Esophagus muscularis mucosa (tissue), 4 donors: ENCODE measurements around the gene CALHM1. TPM values are rescaled to one million over a fixed set of nuclear protein-coding genes. Genes with fewer than 3 reads are reported as not detected.

ENCODE experiments used
- DNase-seq: peaks from one replicate; pipeline ENCODE4 v3.0.0-alpha.2; 2017; ENCODE audit errors: extremely low spot score
- H3K27ac ChIP-seq, 4 donors: fragments of 200-600 bp; sonication (generic); replicated peaks in 1 of 4; 1 replicate in 3 of 4; 2 replicates in 1 of 4; pipeline ENCODE4 v1.5.1; 2016 to 2019; ENCODE audit warnings: mild to moderate bottlenecking in 1 of 4
- H3K27me3 ChIP-seq, 4 donors: fragments of 200-600 bp; sonication (generic); one replicate each; pipeline versions ENCODE4 v1.5.1 to v1.6.0; 2016 to 2019
- H3K36me3 ChIP-seq, 4 donors: fragments of 200-600 bp; sonication (generic); one replicate each; pipeline ENCODE4 v1.5.1; 2016 to 2019
- H3K4me1 ChIP-seq, 4 donors: fragments of 200-600 bp; sonication (generic); one replicate each; pipeline ENCODE4 v1.5.1; 2016 to 2019
- H3K4me3 ChIP-seq, 4 donors: fragments of 200-600 bp; sonication (generic); 1 replicate in 2 of 4; 2 replicates in 2 of 4; pipeline ENCODE4 v1.5.1; 2016 to 2019; ENCODE audit warnings: mild to moderate bottlenecking in 4 of 4, moderate library complexity in 1 of 4
- H3K9me3 ChIP-seq, 4 donors: fragments of 200-600 bp; sonication (generic); 1 replicate in 3 of 4; 2 replicates in 1 of 4; pipeline ENCODE4 v1.5.1; 2016 to 2019
- EP300 ChIP-seq: sonication (generic); formaldehyde crosslinking; IDR thresholded peaks from one replicate; pipeline ENCODE4 v1.6.1; 2017; ENCODE audit warnings: antibody characterized with exemption
- POLR2A ChIP-seq: fragments of 450-650 bp; IDR thresholded peaks from one replicate; pipeline ENCODE4 v1.6.1; 2017; ENCODE audit warnings: antibody characterized with exemption, moderate library complexity, mild to moderate bottlenecking, low read depth
- POLR2AphosphoS5 ChIP-seq, 2 donors: sonication (generic); formaldehyde crosslinking; IDR thresholded peaks; one replicate each; pipeline ENCODE4 v1.6.1; 2017; ENCODE audit warnings: antibody characterized with exemption in 2 of 2
- WGBS: methylation state at CpG from one replicate; pipeline ENCODE4 v1.1.5; 2018; 5-methylcytosine and 5-hydroxymethylcytosine counted together
- intact Hi-C: fragments of 100-400 bp; cut with DNase I; formaldehyde crosslinking; loops from one replicate; pipeline ENCODE4 v1.15.1; 2023
- total RNA-seq, 4 donors: library from RNA; depleted of rRNA; stranded (reverse); fragments of >200 nt; gene quantifications; one replicate each; pipeline versions ENCODE4 v1.1.0 to v1.2.1, GENCODE V29; 2016
- TF ChIP-seq, protein P1 (sequence below), 3 experiments: fragments of 200-600 bp in 2 of 3; fragments of 450-650 bp in 1 of 3; sonication (generic) in 2 of 3; IDR thresholded peaks; one replicate each; pipeline ENCODE4 v1.5.1; 2017 to 2019; ENCODE audit warnings: antibody characterized with exemption in 3 of 3, mild to moderate bottlenecking in 2 of 3, moderate library complexity in 1 of 3

The CALHM1 gene
- total RNA-seq, 4 donors from 2014 or later, result not detected

DNA sequence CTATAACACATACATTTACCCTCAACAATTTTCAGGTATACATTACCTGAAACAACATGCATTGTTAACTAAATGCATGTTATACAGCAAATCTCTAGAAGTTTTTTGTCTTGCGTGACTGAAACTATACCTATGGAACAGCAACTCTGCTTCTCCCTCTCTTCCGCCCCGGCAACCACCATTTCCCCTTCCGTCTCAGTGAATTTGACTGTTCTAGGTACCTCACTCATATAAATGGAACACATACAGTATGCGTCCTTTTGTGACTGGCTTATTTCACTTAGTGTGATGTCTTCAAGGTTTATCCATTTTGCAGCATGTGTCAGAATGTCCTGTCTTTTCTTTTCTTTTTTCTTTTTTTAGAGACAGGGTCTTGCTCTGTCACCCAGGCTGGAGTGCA is 29.1 kb downstream of the CALHM1 start:
- no peak overlapping the region for H3K4me3 ChIP-seq
- H3K9me3 ChIP-seq, result no peaks in the 10 kb centered on the region
- no peak for DNase-seq
- peaks cover 0 to 7% (median 3%) of the 10 kb centered on the region in 4 donors for H3K4me1 ChIP-seq
- 89% methylated on average over 5 of the region's 5 CpGs for WGBS
- TF ChIP-seq EP300 (no peak), POLR2AphosphoS5 (IDR thresholded peaks at IDR 0.05) (no peak), POLR2A (no peak)
- TF ChIP-seq, protein P1, sequence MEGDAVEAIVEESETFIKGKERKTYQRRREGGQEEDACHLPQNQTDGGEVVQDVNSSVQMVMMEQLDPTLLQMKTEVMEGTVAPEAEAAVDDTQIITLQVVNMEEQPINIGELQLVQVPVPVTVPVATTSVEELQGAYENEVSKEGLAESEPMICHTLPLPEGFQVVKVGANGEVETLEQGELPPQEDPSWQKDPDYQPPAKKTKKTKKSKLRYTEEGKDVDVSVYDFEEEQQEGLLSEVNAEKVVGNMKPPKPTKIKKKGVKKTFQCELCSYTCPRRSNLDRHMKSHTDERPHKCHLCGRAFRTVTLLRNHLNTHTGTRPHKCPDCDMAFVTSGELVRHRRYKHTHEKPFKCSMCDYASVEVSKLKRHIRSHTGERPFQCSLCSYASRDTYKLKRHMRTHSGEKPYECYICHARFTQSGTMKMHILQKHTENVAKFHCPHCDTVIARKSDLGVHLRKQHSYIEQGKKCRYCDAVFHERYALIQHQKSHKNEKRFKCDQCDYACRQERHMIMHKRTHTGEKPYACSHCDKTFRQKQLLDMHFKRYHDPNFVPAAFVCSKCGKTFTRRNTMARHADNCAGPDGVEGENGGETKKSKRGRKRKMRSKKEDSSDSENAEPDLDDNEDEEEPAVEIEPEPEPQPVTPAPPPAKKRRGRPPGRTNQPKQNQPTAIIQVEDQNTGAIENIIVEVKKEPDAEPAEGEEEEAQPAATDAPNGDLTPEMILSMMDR (IDR thresholded peaks at IDR 0.05), result no peak
- peaks cover 25 to 94% (median 79%) of the 10 kb centered on the region in 4 donors for H3K36me3 ChIP-seq
- no peak overlapping the region for H3K27ac ChIP-seq
- H3K27me3 ChIP-seq, result no peaks in the 10 kb centered on the region
- intact Hi-C loops, result no loop called here

DNA sequence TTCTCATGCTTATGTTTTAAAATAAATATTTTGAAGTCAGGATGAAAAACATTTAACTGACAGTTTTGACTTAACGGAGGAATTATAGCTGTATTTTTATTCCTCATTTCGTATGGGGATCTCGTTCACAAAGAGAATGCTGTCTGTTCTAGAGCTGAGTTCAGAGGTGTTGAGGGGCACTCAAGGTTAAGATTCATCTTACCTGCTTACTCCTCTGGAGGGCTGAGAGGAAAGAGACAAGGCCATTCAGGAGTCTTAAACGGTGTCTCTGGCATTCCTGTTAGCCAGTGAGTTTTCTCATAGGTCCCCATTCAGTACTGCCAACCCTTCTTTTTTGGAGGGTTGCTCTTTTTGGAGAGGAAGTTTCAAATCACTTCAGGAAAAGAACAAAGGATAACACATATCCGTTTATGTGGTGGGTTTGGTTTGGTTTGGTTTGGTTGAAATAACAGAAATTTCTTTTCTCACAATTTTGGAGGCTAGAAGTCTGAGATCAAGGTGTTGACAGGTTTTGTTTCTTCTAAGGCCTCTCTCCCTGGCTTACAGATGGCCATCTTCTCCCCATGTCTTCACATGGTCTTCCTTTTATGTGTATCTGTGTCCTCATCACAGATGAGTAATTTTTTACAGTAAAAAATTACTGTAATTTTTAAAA is 29.6 kb downstream of the CALHM1 start:
- Histone ChIP-seq H3K4me1 (peaks cover 0 to 7% (median 3%) of the 10 kb centered on the region in 4 donors), H3K4me3 (no peak overlapping the region), H3K27me3 (no peaks in the 10 kb centered on the region), H3K36me3 (peaks cover 30 to 94% (median 79%) of the 10 kb centered on the region in 4 donors), H3K9me3 (no peaks in the 10 kb centered on the region), H3K27ac (no peak overlapping the region)
- WGBS, result 58% methylated on average over 5 of the region's 5 CpGs
- TF ChIP-seq POLR2A (no peak), EP300 (no peak), POLR2AphosphoS5 (IDR thresholded peaks at IDR 0.05) (no peak)
- TF ChIP-seq, protein P1 (IDR thresholded peaks at IDR 0.05), result no peak
- intact Hi-C loops, result no loop called here
- DNase-seq, result no peak

DNA sequence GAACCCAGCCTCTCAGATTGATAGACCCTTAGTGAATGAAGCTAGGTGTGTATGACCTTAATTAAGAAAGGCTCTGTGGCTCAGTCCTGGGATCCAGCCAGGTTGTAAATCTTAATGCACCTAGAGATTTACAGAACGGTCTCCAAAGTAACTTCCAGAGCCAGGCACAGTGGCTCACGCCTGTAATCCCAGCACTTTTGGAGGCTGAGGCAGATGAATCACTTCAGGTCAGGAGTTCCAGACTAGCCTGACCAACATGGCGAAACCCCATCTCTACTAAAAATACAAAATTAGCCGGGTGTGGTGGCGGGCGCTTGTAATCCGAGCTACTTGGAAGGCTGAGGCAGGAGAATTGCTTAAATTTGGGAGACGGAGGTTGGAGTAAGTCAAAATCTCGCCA is 30.8 kb downstream of the CALHM1 start:
- Histone ChIP-seq H3K36me3 (peaks cover 39 to 94% (median 80%) of the 10 kb centered on the region in 4 donors), H3K27me3 (no peaks in the 10 kb centered on the region), H3K4me1 (peaks cover 0 to 7% (median 3%) of the 10 kb centered on the region in 4 donors), H3K9me3 (no peaks in the 10 kb centered on the region), H3K27ac (no peak overlapping the region), H3K4me3 (no peak overlapping the region)
- no peak for DNase-seq
- WGBS, result 92% methylated on average over 9 of the region's 9 CpGs
- no peak for TF ChIP-seq EP300
- intact Hi-C loops, result no loop called here

DNA sequence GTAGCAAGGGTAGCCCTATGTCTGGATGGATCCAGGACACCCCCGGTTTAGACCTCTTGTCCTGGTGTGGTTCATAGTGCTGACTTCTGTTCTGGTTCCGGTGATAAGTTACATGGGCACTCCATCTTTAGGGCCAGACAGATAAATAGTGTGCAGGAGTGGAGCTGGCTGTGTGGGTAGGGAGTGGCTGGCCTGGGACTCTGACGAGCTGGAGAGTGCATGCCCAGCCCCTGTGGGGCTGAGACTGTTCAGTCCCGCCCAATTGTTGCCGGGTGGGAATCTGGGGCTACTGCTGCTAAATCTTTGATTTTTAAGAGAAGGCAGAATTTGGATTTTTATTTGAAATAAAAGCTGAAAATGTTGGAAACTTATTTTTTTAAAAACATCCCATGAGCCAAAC is 35.0 kb downstream of the CALHM1 start:
- Histone ChIP-seq H3K27ac (no peak overlapping the region), H3K36me3 (peaks cover 70 to 99% (median 91%) of the 10 kb centered on the region in 4 donors), H3K4me3 (no peak overlapping the region), H3K27me3 (no peaks in the 10 kb centered on the region), H3K9me3 (no peaks in the 10 kb centered on the region), H3K4me1 (no peaks in the 10 kb centered on the region)
- TF ChIP-seq POLR2A (no peak), POLR2AphosphoS5 (IDR thresholded peaks at IDR 0.05) (no peak), EP300 (no peak)
- TF ChIP-seq, protein P1 (IDR thresholded peaks at IDR 0.05), result no peak
- intact Hi-C loops, result no loop called here
- 88% methylated on average over 5 of the region's 5 CpGs for WGBS
- DNase-seq, result no peak

DNA sequence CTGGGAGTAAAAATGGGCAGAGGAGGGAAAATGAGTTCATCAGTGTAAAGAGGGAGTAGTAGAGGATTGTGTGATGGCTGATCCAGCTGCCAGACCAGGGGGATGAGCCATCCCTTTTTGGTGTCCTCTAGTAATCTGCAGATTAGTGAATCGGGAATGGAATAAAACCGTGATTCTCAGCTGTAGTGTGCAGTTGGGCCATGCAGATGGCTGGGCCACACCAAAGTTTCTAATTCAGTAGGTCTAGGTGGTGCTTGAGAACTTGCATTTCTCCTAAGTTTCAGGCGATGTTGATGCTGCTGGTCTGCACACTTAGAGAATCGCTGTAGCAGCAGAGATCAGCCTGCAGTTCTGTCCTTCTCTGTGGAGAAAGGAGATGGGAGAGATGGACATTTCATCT is 39.6 kb downstream of the CALHM1 start:
- Histone ChIP-seq H3K27me3 (no peaks in the 10 kb centered on the region), H3K4me3 (no peak overlapping the region), H3K9me3 (no peaks in the 10 kb centered on the region), H3K36me3 (peaks cover 78 to 100% (median 95%) of the 10 kb centered on the region in 4 donors), H3K4me1 (no peaks in the 10 kb centered on the region), H3K27ac (no peak overlapping the region)
- TF ChIP-seq POLR2A (no peak), POLR2AphosphoS5 (IDR thresholded peaks at IDR 0.05) (no peak), EP300 (no peak)
- TF ChIP-seq, protein P1 (IDR thresholded peaks at IDR 0.05), result no peak
- 95% methylated on average over 4 of the region's 4 CpGs for WGBS
- intact Hi-C loops, result no loop called here
- DNase-seq, result no peak
